B cell (primary cell): Measurements from ENCODE around the gene IL9. TPM values are rescaled to one million over a fixed set of nuclear protein-coding genes. Genes with fewer than 3 reads are reported as not detected.

Experiments
- ATAC-seq: fragments of 200-7000 bp; cut with Tn5 transposase; one replicate; pipeline ENCODE4 v1.10.0; 2021; ENCODE audit warnings: low read depth, mild to moderate bottlenecking, moderate number of reproducible peaks, moderate library complexity
- CTCF ChIA-PET: fragments of 350-600 bp; sonication (Branson Sonifier 250); formaldehyde crosslinking; loops from one replicate; lab custom pipeline; 2021; ENCODE audit warnings: antibody characterized with exemption, inconsistent platforms; lab: Charles Lee
- POLR2A ChIA-PET: fragments of 350-600 bp; sonication (Branson Sonifier 250); formaldehyde crosslinking; loops from one replicate; lab custom pipeline; 2021; ENCODE audit warnings: antibody characterized with exemption; lab: Charles Lee
- DNase-seq: peaks from one replicate; pipeline ENCODE4 v3.0.0; 2013
- H2AFZ ChIP-seq: 2 replicates; pipeline ENCODE4 v1.6.1; 2012; ENCODE audit warnings: mild to moderate bottlenecking, low read depth, low read length; ENCODE audit not compliant: insufficient read depth, poor library complexity, severe bottlenecking
- H3K27ac ChIP-seq, 2 donors: 1 replicate in 1 of 2; 2 replicates in 1 of 2; pipeline ENCODE4 v1.5.1; 2012 to 2013; ENCODE audit warnings: low read length in 2 of 2, mild to moderate bottlenecking in 2 of 2, moderate library complexity in 1 of 2
- H3K27me3 ChIP-seq, 4 experiments: fragments of 200-600 bp in 1 of 4; sonication (generic) in 1 of 4; replicated peaks in 1 of 4; 1 replicate in 2 of 4; 2 replicates in 2 of 4; pipeline versions ENCODE4 v1.6.1 to v1.7.0; 2013 to 2016; ENCODE audit warnings: low read length in 3 of 4, mild to moderate bottlenecking in 2 of 4, mixed read lengths in 1 of 4, moderate library complexity in 1 of 4; ENCODE audit not compliant: insufficient read depth in 4 of 4, control insufficient read depth in 3 of 4; ENCODE audit errors: control extremely low read depth in 1 of 4
- H3K36me3 ChIP-seq, 2 experiments: replicated peaks in 1 of 2; 1 replicate in 1 of 2; 2 replicates in 1 of 2; pipeline versions ENCODE4 v1.6.1 to v1.7.1; 2013; ENCODE audit warnings: low read length in 1 of 2; ENCODE audit not compliant: insufficient read depth in 2 of 2, control insufficient read depth in 1 of 2; ENCODE audit errors: control extremely low read depth in 1 of 2, extremely low read depth in 1 of 2
- H3K4me1 ChIP-seq, 2 donors: fragments of 200-600 bp in 1 of 2; sonication (generic) in 1 of 2; 1 replicate in 1 of 2; 2 replicates in 1 of 2; pipeline versions ENCODE4 v1.5.1 to v1.6.1; 2013 to 2017; ENCODE audit warnings: low read length in 2 of 2; ENCODE audit not compliant: control insufficient read depth in 2 of 2, insufficient read depth in 2 of 2
- H3K4me2 ChIP-seq: replicated peaks from 2 replicates; pipeline ENCODE3; 2012; ENCODE audit warnings: mild to moderate bottlenecking, low read depth, low read length; ENCODE audit not compliant: poor library complexity, severe bottlenecking
- H3K4me3 ChIP-seq, 5 experiments: fragments of 200-600 bp in 1 of 5; sonication (generic) in 1 of 5; 1 replicate in 3 of 5; 2 replicates in 2 of 5; pipeline versions ENCODE4 v1.5.1 to v1.7.0; 2011 to 2016; ENCODE audit warnings: low read length in 4 of 5, mild to moderate bottlenecking in 4 of 5, low read depth in 2 of 5, control low read depth in 1 of 5, moderate library complexity in 1 of 5; ENCODE audit not compliant: insufficient read depth in 1 of 5; ENCODE audit errors: control extremely low read depth in 1 of 5, extremely low read depth in 1 of 5
- H3K79me2 ChIP-seq: fragments of 200-600 bp; sonication (generic); one replicate; pipeline ENCODE4 v1.6.0; 2016; ENCODE audit warnings: low read length; ENCODE audit not compliant: control insufficient read depth, insufficient read depth
- H3K9ac ChIP-seq: fragments of 200-600 bp; sonication (generic); 2 replicates; pipeline ENCODE4 v1.6.1; 2017; ENCODE audit warnings: mild to moderate bottlenecking, low read length, moderate library complexity
- H3K9me3 ChIP-seq, 3 donors: one replicate each; pipeline versions ENCODE4 v1.6.1 to v1.7.1; 2013; ENCODE audit warnings: low read length in 2 of 3; ENCODE audit not compliant: control insufficient read depth in 2 of 3, insufficient read depth in 1 of 3; ENCODE audit errors: control extremely low read depth in 1 of 3
- H4K20me1 ChIP-seq: 2 replicates; pipeline ENCODE4 v1.6.0; 2012; ENCODE audit warnings: mild to moderate bottlenecking, low read length; ENCODE audit not compliant: insufficient read depth, control insufficient read depth, poor library complexity, severe bottlenecking
- H3K27ac Mint-ChIP-seq: one replicate; pipeline ENCODE4 v1.8.0; 2021; ENCODE audit warnings: mixed read lengths
- H3K27me3 Mint-ChIP-seq: one replicate; pipeline ENCODE4 v1.8.0; 2021; ENCODE audit warnings: mixed read lengths
- H3K4me1 Mint-ChIP-seq: one replicate; pipeline ENCODE4 v1.8.0; 2021; ENCODE audit warnings: mixed read lengths
- H3K4me3 Mint-ChIP-seq: one replicate; pipeline ENCODE4 v1.8.0; 2021; ENCODE audit warnings: mixed read lengths
- H3K9me3 Mint-ChIP-seq: one replicate; pipeline ENCODE4 v1.8.0; 2022; ENCODE audit warnings: mixed read lengths; ENCODE audit not compliant: insufficient read depth
- CTCF ChIP-seq: fragments of 200-600 bp; IDR thresholded peaks from one replicate; pipeline ENCODE4 v1.8.0; 2022; ENCODE audit warnings: antibody characterized with exemption, mild to moderate bottlenecking
- EZH2 ChIP-seq: IDR thresholded peaks from 2 replicates; pipeline ENCODE4 v1.6.1; 2012; ENCODE audit warnings: borderline replicate concordance, low read depth, mild to moderate bottlenecking, moderate library complexity, low read length; ENCODE audit not compliant: insufficient read depth, poor library complexity, severe bottlenecking
- WGBS: methylation state at CpG from one replicate; pipeline ENCODE4 v1.1.5; 2013; ENCODE audit warnings: missing lambda C conversion rate; ENCODE audit not compliant: insufficient coverage; 5-methylcytosine and 5-hydroxymethylcytosine counted together
- intact Hi-C: fragments of 100-400 bp; cut with micrococcal nuclease; formaldehyde crosslinking; loops from one replicate; pipeline ENCODE4 v1.10.0; 2022
- polyA plus RNA-seq: library from polyadenylated mRNA; depleted of rRNA; stranded (reverse); fragments of >200 nt; gene quantifications from 2 replicates; pipeline ENCODE4 v1.2.3, GENCODE V29; 2012
- total RNA-seq, 2 donors: library from RNA; stranded (reverse); fragments of 120-200 nt in 1 of 2; gene quantifications; 1 replicate in 1 of 2; 2 replicates in 1 of 2; pipeline versions ENCODE4 v1.2.3 to v1.2.4, GENCODE V29; 2013 to 2022

The IL9 gene
- total and polyA plus RNA-seq, 2 donors (not counting 1 experiment from before 2014, with no cell fraction given): not detected

DNA sequence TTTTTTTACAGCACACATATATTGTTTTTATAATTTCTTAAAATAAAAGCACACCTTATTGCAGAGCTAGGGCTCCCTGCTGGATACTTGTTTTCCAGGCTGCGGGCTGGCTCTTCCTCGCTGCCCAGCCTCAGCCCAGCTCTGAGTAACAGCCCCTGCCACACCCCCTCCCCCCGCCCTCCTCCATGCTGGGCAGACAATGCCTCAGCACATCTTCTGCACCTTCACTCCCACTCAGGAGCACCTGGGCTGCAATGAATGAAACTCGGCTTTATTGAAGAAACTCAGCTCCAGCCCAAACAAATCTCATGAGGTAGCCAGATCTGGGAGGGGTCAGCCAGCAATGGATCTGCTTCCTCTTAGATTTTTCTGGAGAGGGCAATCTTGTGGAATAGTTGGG lies 9.5 kb downstream of the IL9 start:
- no peak overlapping the region for H2AFZ ChIP-seq
- TF ChIP-seq CTCF: no peak
- TF ChIP-seq EZH2: no peak
- ChIA-PET CTCF (interaction anchor here (0.6 to 1.3 kb wide), 5 partner anchors 12 to 326 kb away, joined by 3 to 10 read pairs (median 4); no protein-coding TSS in a partner anchor), POLR2A (no interaction called here)
- H3K4me1 ChIP-seq: peaks cover 0 to 5% of the 10 kb centered on the region in 2 donors
- H3K36me3 ChIP-seq: no peaks in the 10 kb centered on the region
- intact Hi-C loops: loop anchor here (2.0 to 5.0 kb wide), 2 partner anchors 176 to 197 kb away; no protein-coding TSS in a partner anchor
- ATAC-seq (no peak), DNase-seq (no peak)
- H3K4me3 Mint-ChIP-seq: no peak overlapping the region
- no peak overlapping the region for H3K9ac ChIP-seq
- H3K4me2 ChIP-seq: no peak overlapping the region
- no peak overlapping the region for H3K27ac ChIP-seq
- H3K27me3 Mint-ChIP-seq: peaks cover 17% of the 10 kb centered on the region
- no peak overlapping the region for H3K4me3 ChIP-seq
- H3K4me1 Mint-ChIP-seq: peaks cover 5% of the 10 kb centered on the region
- no peaks in the 10 kb centered on the region for H4K20me1 ChIP-seq
- no peaks in the 10 kb centered on the region for H3K79me2 ChIP-seq
- H3K27ac Mint-ChIP-seq: no peak overlapping the region
- no peaks in the 10 kb centered on the region for H3K9me3 Mint-ChIP-seq
- no peaks in the 10 kb centered on the region for H3K27me3 ChIP-seq
- H3K9me3 ChIP-seq: no peaks in the 10 kb centered on the region
- 41% methylated on average over 2 of the region's 4 CpGs for WGBS

DNA sequence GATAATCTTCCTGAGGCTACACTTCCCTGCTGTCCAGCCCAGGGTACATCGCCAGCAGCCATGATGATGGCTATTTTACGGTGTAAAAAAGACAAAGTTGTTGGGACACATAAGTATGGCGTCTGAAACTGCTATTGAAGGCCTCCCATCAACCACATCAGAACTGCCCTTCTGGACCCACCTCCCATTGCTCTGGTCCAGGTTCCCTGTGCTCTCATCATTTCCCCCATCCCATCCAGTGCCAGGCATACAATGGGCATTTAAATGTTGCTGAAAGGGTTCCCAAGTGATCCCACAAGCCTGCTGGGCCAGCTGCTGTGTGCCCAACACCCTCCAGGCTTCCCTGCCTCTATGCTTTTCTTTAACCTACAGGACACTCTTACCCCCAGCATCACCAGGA lies 10.6 kb downstream of the IL9 start:
- Histone ChIP-seq H3K27ac (no peak overlapping the region), H3K4me2 (no peak overlapping the region), H4K20me1 (no peaks in the 10 kb centered on the region), H3K27me3 (no peaks in the 10 kb centered on the region), H3K36me3 (no peaks in the 10 kb centered on the region), H2AFZ (no peak overlapping the region), H3K9me3 (no peaks in the 10 kb centered on the region), H3K9ac (no peak overlapping the region), H3K4me1 (peaks cover 0 to 5% of the 10 kb centered on the region in 2 donors), H3K79me2 (no peaks in the 10 kb centered on the region), H3K4me3 (no peak overlapping the region)
- DNase-seq (no peak), ATAC-seq (no peak)
- Mint-ChIP-seq H3K4me1 (peaks cover 5% of the 10 kb centered on the region), H3K27ac (no peak overlapping the region), H3K27me3 (peaks cover 23% of the 10 kb centered on the region), H3K4me3 (no peak overlapping the region), H3K9me3 (no peaks in the 10 kb centered on the region)
- ChIA-PET CTCF (no interaction called here), POLR2A (no interaction called here)
- intact Hi-C loops: loop anchor here (5.0 kb wide), 1 partner anchor 177 kb away; no protein-coding TSS in a partner anchor
- WGBS: 100% methylated on average over 3 of the region's 3 CpGs
- no peak for TF ChIP-seq CTCF
- no peak for TF ChIP-seq EZH2
